Head of caudate nucleus (tissue), 42 donors: ENCODE measurements around the gene MAGI2.
"Not testable (repeated sequence)": the region's sequence is repeated elsewhere in the genome, so short reads cannot be mapped to it uniquely, and the experiment has no call there.

ENCODE experiments used
- DNase-seq, 42 donors: peaks; one replicate each; pipeline versions ENCODE4 v3.0.0 to v3.0.0-alpha.2; 2020 to 2021; ENCODE audit warnings: mixed read lengths in 7 of 42
- intact Hi-C: fragments of 100-400 bp; cut with DNase I; formaldehyde crosslinking; loops from one replicate; pipeline ENCODE4 v1.15.0; 2022

Gene MAGI2

DNA sequence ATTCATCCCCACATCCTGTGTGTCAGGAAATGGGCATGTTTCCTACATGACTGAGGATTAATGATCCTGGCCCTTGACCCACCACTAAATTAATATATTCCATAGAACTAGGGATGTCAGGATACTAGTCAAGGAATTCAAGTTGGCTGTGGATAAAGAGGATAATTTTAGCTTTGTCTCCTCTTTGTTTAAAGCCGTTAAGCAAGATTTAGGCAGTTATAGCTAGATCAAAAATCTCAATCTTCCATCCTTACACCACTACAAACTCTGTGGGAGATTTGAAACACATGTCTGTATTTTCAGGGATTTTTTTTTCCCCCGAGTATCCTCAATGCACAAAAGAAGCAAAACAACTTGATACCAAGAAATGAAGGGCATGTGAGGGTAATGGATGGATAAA lies 417.1 kb downstream of the MAGI2 start:
- no peak for DNase-seq
- intact Hi-C loops = no loop called here

DNA sequence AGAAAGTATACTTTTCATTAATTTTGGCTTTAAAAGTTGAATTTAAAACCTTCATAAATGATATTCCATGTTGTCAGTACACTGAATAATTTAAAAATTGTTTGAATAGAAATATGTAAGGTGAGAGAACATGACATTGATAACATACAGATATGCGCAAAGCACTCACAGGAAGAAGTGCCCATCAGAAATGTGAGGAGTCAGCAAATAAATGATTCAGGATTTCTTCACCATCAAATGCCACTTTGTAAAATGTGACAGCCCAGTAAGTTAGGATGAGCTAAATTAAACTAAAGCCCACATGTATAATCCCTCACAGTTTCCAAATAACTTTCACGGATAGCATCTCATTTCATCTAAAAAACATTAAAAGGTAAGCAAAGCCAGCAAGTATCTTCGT lies 417.6 kb downstream of the MAGI2 start:
- intact Hi-C loops = no loop called here

DNA sequence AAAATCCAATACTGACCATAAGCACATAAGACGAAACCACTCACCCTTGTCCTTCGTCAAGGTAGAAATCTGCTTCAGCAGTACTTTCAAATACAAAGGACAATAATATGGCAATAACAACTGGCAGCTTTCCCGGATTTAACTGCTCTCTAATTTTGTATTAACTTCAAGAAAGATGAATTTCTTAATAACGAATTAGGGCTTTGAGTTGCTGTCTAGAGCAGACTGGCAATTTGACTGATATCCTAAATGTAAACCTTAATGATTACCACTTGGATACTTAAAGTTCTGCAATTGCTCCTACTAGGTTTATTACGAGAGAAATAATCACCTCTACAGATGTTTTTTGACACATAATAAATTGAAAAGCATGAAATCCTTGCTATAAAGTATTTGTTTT lies 418.7 kb downstream of the MAGI2 start:
- intact Hi-C loops = no loop called here
- no peak for DNase-seq

More for the DNA sequence above, 417.6 kb downstream of the MAGI2 start:
- no peak for DNase-seq

DNA sequence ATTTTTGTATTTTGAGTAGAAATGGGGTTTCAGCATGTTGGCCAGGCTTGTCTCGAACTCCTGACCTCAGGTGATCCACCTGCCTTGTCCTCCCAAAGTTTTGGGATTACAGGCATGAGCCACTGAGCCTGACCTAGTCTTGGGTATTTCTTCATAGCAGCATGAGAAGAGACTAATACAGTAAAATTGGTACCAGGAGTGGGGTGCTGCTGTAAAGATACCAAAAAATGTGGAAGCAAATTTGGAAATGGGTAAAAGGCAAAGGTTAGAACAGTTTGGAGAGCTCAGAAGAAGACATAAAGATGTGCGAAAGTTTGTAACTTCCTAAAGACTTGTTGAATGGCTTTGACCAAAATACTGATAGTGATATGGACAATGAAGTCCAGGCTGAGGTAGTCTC lies 433.8 kb downstream of the MAGI2 start:
- intact Hi-C loops, DNase-seq: not testable (repeated sequence)

DNA sequence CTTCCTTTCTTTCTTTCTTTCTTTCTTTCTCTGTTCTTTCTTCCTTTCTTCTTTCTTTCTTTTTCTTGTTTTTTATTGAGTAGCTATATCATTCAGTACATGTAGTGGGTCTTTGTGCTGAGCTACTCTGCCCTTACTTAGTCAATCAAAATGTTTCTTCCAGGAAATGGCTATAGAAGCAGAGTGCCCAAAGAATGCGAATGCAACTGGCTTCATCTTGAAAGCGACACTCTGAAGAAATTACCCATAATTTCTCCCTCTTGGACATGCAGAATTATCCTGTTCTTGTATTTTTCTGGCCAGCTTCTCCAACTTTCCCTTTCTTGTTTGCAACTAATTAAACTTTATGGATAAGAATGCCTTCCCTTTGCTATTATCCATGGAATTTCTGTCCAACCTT lies 441.5 kb downstream of the MAGI2 start:
- DNase-seq = no peak
- intact Hi-C loops = no loop called here

DNA sequence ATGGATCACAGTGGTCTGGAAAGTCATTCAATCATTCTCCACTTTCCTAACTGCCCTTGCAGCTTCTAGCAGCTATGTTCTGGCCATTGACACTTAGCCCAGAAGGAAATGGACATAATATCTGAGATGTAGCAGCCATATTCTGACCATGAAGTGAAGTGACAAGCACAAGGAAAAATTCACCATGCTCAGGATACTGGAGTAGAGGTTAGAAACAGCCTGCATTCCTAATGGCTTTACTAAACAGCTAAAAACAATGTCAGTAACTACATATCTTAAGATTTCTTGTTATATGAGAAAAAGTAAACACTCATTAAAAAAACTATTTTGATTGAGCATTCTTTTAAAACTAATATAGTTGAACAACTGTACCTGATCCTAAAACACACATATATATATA lies 443.8 kb downstream of the MAGI2 start:
- no peak for DNase-seq
- intact Hi-C loops = no loop called here

DNA sequence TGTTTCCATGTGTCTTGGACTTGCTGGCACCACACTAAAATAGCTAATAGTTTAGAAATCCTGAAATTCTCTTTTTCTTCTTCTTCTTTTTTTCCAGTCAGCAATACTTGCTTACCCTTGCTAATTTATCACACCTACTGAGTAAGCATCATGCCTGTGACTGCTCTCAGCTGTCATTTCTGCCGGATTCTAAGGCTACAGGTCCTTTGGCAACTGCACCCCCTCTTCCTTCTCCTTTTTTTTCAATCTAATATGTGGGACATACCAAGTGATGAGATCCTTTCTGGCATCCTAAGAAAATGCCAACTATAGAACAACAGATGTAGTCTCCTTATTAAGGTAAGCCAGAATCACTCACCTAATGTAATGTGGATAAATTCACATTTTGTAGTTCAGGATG lies 444.7 kb downstream of the MAGI2 start:
- intact Hi-C loops = no loop called here
- no peak for DNase-seq

DNA sequence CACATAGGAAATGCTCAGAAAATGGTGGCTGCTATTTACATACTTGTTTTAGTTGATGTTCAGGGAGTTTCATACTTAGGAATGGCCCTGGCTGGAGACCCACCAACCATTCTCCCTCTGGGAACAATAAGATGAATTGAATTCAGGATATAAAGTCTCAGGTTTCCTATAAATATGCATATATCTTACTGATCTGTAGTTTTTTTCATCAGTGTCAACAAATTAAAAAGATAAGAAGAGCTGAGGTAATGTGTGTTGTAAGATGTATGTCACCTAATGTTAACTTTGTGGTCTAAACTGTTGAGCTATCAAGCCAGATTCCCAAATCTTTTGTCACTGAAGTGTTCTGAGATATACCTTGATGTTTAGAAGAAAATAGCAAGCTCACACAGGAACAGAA lies 457.5 kb downstream of the MAGI2 start:
- DNase-seq = no peak
- intact Hi-C loops = no loop called here

DNA sequence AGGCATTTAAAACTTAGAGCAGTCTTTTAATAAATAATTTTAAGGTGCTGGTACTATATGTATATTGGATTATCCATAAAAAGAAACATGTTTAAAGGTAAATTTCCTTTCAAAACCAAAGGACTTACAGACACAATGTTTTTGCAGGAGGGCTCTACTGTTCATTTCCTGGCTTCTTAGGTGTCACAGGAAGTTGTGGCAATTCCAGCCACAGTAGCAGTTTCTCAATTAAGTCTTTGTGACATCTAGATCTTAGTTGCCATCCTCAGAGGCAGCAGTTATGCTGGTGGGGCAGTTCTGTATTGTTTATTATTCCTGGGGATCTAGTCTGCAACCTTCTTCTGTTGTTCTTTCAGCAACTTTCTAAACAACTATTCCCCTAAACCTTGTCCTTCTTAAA lies 460.1 kb downstream of the MAGI2 start:
- intact Hi-C loops = no loop called here
- no peak for DNase-seq

DNA sequence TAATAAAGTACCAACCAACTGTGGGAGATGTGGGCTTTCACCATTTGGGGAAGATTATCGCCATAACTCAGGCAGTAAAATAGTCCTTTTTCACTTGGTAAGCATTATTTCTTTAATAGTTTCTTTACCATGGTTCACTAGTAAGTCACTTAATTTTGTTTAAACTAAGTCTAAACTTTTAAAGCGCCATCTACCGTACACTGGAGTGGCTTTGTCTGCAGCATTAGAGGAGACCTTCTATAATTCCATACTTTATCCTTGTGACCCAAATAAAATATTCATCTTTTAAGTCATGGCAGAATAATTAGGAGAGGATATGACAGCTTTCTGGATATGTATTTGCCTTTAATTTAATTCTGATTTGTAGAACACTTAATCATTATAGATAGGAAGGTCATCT lies 468.0 kb downstream of the MAGI2 start:
- intact Hi-C loops = no loop called here
- DNase-seq = no peak

DNA sequence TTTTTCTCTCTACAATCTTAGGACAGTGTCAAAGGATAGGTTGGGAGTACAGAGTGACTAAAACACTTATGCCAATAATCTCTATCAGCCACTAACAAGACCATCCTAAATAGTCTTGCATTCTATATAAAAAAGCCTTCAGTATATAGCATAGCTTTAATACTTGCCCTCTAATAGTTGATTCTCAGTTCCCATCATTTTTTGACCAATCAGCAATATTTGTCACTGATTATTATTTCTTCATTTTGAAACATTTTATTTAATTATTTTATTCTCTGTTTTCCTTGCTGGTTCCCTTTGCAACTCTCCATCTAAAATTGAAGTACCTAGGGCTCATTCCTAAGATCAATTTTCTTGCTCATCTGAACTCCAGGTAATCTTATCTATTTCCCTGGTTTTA lies 470.0 kb downstream of the MAGI2 start:
- intact Hi-C loops = no loop called here
- no peak for DNase-seq

DNA sequence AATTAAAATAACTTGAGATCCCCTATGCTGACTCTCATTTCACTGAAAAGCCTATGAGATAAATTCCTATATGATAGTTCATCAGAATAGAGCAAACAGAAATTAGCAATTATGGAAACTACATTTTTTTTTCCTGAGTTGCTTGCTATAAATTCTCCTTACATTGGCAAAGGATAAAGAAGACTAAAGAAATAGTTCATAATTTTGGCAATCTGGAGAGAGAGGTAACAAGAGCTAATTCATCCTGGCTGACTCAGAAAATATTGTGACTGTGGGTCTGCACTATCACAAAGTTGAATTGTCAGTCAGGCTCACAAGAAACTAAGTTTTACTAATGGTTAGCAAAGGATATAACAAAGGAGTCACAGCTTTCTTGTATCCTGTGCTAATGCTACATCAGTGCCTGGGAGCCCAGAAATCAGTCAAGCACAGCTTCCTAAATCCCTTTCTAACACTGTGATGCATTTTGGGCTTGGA lies 483.0 kb downstream of the MAGI2 start:
- intact Hi-C loops = no loop called here
- DNase-seq = no peak

DNA sequence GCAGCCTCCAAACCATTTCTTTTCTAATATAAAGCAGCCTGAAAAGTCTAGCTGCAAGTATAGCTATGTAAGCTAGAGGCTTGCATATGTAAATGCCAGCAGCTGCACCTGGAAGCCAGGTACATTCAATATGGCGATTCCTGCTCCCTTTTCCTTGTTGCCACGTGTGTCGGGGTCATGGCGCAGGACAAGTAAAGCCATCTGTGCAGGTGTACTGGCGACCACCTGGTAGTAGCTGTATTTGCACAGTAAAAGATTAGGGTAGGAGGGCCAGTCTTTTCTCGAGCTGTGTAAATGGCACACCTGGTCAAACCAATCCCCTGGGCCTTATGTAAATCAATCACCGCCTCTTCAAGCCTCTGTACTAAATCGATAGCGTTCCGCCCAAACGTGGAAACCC lies 484.5 kb downstream of the MAGI2 start:
- DNase-seq = no peak
- intact Hi-C loops = no loop called here

DNA sequence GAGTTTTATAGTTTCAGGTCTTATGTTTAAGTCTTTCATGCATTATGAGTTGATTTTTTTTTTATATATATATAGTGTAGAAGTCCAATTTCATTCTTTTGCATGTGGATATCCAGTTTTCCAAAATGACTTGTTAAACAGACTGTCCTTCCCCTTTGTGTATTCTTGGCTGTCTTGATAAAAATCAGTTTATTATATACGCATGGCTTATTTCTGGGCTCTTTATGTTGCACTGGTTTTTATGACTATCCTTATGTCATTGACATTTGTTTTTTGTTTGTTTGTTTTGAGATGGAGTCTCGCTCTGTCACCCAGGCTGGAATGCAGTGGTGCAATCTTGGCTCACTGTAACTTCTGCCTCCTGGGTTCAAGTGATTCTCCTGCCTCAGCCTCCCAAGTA lies 485.9 kb downstream of the MAGI2 start:
- intact Hi-C loops, DNase-seq: not testable (repeated sequence)

DNA sequence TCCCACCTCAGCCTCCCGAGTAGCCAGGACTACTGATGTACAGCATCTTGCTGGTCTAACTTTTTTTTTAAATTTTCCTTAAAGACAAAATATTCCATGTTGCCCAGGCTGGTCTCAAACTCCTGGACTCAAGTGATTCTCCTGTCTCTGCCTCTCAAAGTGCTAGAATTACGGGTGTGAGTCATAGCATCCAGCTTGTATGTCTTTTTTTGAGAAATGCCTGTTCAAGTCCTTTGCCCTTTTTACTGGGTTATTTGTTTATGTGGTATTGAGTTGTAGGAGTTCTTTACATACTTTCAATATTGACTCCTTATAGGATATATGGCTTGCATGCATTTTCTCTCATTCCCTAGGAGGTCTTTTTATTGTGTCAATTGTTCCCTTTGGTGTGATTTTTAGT lies 486.4 kb downstream of the MAGI2 start:
- DNase-seq = no peak

DNA sequence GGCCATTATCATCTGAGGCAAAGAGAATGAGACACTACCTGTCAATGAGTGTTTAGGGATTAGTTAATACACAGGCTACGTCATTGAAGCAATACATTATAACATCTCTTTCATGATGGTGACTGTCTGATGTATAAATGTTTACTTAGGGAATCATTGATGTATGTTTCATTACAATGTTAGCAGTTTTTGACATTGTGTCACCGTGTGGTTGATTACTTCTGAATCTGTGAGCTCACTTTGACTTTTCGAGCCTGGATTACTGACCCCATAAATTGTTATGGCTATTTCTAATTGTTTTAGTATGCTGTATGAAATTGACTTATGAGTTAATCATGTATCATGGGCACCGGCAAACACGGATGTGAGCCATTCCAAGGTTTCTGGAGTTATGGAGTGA lies 494.0 kb downstream of the MAGI2 start:
- intact Hi-C loops = no loop called here
- no peak for DNase-seq

More for the DNA sequence above, 486.4 kb downstream of the MAGI2 start:
- intact Hi-C loops = no loop called here

DNA sequence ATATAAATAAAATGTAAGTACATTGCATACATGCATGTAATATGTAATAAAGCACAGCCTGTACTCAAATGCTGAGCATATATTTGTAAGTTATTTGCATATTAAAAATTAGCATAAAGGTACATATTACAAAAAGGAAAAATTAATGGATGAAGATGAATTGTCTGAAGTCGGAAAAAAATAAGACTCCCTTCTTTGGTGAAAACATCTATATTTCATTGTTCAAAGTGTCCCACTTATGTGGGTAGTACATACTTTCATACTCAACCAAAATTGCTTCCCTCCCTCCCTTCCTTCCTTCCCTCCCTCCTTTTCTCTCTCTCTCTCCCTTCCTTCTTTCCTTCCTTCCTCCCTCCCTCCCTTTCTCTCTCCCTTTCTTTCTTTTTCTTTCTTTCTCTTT lies 498.1 kb downstream of the MAGI2 start:
- DNase-seq = no peak
- intact Hi-C loops = no loop called here

DNA sequence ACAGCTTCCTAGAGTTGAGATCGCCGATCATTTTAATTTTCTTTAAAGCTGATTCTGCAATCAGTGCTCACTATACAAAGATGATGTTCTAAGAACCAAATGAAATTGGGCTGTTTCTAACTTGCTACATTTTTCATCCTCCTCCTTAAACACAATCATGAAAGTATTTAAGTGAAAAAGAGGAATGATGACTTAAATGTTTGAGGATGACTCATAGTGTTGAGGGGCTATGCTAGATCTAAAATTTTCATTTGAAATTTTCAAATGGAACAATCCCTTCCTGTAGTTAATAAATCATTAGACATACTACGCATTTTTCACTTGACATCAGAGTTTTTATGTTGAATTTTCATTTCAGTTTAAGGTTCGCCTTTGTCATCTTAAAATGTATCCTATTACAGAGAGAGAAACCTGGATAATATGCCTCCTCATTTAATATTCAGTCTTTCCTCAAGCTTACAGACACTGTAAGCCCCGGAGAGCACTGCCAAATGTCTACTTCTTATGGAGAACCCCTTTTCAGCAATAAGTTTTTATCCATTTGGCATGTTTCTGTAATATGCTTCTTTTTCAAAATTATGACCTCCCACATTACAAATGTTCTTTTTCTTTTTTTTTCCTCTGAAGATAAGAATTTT lies 499.6 kb downstream of the MAGI2 start:
- intact Hi-C loops = no loop called here
- no peak for DNase-seq

DNA sequence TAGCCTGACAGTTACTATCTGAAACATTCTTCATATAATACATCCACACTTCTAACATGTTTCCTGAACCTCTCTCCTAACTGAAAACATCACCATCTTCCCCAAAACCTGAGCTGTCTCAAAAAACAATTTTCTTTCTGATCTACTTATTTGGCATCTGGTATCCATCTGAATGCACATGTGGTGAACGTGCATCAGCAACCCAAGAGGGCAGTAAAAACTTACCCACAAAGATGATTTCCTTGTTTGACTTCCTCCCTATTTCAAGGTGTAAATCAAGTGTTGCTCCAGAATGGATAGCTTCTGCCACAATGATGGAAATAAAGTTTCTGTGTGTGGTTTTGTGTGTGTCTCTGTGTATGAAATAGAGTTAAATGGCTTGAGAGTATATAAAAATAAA lies 500.4 kb downstream of the MAGI2 start:
- intact Hi-C loops = no loop called here
- no peak for DNase-seq

DNA sequence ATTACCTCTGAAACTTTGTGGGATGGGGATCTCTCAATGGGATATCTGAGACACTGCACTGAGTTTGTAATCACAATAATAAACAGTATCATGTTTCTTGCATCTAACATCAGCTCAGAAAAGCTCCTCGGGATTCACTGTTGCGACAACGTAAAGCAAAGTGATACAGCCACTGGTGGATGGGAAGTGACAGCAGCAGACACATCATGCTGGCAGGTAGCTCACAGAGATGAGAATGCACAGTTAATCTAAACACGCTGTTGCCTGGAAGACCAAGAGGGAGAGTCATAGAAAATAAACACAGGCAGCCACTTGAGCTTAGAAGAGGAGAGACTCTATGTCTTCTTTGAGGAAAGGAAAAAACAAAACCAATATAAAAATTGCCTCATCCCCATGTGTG lies 513.8 kb downstream of the MAGI2 start:
- intact Hi-C loops = no loop called here
- no peak for DNase-seq

DNA sequence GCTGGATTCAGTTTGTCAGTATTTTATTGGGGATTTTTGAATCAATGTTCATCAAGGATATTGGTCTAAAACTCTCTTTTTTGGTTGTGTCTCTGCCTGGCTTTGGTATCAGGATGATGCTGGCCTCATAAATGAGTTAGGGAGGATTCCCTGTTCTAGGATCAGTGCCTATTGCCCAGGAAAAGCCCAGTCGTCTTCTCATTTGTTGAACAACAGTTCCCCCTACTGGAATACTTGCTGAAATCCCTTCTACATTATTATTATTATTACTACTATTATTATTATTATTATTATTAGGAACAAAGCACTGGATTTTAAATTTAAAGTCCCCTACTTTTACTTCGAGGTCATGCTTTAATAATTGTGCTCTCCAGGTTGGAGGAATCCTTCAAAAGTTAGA lies 528.9 kb downstream of the MAGI2 start:
- intact Hi-C loops = no loop called here
- DNase-seq = peak in 2 of 42 donors; percentile 4 to 16

DNA sequence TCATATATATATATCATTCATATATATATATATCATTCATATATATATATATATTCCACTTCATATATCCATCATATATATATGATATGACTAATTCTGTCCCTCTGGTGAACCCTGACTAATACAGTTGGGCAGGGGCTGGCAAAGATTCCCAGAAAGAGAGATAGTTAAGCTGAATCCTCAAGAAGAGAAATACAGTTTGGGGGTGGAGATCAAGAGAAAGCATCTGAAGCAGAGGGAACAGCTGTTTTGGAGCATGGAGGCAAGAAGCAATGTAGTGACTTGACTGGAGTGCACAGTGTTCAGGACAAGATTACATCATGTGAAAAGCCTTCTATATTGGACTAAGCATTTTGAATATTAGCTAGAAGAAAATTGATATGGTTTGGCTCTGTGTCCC lies 540.7 kb downstream of the MAGI2 start:
- DNase-seq = no peak
- intact Hi-C loops = no loop called here
